ENCODE measurements around the gene GALNT4.

DNA sequence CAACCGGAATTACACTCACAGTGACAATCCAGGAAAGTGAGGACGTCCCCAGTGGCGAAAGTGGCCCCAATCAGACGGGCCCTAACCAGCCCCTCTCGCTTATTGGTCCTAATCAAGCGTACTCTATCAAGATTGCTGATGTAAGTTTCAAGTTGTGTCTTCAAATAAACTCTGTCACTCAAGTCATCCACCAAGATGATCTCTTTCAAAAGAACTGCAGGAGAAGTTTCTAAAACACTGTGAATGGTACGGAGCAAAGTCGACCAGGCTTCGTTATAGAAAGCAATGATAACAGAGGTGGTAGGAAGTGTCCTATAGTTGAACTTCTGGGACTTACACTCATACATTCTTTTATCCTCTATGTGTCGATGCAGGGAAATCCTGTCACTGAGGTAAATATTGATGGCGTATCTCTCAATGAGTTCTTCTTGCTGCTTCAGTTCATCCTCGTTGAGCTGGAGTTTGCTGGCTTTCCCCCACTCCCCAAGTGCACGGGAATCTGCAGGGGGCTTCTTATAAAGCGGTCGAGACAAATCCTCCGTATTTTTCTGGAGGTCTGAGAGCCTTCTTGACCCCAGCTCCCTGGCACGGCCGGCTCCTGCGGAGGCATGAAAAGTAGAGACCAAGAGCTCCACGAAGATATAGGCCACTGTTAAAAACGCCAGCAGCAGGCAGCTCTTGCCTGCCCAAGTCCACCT is 604 bp downstream of the GALNT4 start:
- no peak for TF ChIP-seq ZNF124 (CRISPR knock-in tag; IDR thresholded peaks at IDR 0.05)
- no peak for TF ChIP-seq MAFK (IDR thresholded peaks at IDR 0.05; ENCODE audit: low read length)
- TF ChIP-seq FOXA1 (IDR thresholded peaks at IDR 0.05; ENCODE audit: borderline replicate concordance), result no peak
- no peak for TF ChIP-seq GATA2 (CRISPR knock-in tag; IDR thresholded peaks at IDR 0.05)
- no peak for TF ChIP-seq SLC30A9 (CRISPR knock-in tag; IDR thresholded peaks at IDR 0.05)
- TF ChIP-seq YY1 (IDR thresholded peaks at IDR 0.05; ENCODE audit: borderline replicate concordance in 1 of 3, control insufficient read depth in 1 of 3, extremely low read depth in 1 of 3, insufficient read depth in 3 of 3, insufficient read length in 1 of 3, insufficient replicate concordance in 2 of 3, low read depth in 1 of 3, low read length in 2 of 3), result no peak
- TF ChIP-seq ARID1B (IDR thresholded peaks at IDR 0.05), result no peak
- TF ChIP-seq, protein P1, sequence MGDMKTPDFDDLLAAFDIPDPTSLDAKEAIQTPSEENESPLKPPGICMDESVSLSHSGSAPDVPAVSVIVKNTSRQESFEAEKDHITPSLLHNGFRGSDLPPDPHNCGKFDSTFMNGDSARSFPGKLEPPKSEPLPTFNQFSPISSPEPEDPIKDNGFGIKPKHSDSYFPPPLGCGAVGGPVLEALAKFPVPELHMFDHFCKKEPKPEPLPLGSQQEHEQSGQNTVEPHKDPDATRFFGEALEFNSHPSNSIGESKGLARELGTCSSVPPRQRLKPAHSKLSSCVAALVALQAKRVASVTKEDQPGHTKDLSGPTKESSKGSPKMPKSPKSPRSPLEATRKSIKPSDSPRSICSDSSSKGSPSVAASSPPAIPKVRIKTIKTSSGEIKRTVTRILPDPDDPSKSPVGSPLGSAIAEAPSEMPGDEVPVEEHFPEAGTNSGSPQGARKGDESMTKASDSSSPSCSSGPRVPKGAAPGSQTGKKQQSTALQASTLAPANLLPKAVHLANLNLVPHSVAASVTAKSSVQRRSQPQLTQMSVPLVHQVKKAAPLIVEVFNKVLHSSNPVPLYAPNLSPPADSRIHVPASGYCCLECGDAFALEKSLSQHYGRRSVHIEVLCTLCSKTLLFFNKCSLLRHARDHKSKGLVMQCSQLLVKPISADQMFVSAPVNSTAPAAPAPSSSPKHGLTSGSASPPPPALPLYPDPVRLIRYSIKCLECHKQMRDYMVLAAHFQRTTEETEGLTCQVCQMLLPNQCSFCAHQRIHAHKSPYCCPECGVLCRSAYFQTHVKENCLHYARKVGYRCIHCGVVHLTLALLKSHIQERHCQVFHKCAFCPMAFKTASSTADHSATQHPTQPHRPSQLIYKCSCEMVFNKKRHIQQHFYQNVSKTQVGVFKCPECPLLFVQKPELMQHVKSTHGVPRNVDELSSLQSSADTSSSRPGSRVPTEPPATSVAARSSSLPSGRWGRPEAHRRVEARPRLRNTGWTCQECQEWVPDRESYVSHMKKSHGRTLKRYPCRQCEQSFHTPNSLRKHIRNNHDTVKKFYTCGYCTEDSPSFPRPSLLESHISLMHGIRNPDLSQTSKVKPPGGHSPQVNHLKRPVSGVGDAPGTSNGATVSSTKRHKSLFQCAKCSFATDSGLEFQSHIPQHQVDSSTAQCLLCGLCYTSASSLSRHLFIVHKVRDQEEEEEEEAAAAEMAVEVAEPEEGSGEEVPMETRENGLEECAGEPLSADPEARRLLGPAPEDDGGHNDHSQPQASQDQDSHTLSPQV (IDR thresholded peaks at IDR 0.05), result no peak
- TF ChIP-seq, protein P2, sequence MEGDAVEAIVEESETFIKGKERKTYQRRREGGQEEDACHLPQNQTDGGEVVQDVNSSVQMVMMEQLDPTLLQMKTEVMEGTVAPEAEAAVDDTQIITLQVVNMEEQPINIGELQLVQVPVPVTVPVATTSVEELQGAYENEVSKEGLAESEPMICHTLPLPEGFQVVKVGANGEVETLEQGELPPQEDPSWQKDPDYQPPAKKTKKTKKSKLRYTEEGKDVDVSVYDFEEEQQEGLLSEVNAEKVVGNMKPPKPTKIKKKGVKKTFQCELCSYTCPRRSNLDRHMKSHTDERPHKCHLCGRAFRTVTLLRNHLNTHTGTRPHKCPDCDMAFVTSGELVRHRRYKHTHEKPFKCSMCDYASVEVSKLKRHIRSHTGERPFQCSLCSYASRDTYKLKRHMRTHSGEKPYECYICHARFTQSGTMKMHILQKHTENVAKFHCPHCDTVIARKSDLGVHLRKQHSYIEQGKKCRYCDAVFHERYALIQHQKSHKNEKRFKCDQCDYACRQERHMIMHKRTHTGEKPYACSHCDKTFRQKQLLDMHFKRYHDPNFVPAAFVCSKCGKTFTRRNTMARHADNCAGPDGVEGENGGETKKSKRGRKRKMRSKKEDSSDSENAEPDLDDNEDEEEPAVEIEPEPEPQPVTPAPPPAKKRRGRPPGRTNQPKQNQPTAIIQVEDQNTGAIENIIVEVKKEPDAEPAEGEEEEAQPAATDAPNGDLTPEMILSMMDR (IDR thresholded peaks at IDR 0.05 in 2 of 3, conservative IDR thresholded peaks at IDR 0.05 in 1 of 3; ENCODE audit: insufficient read depth in 2 of 3, low read depth in 1 of 3, low read length in 3 of 3), result no peak; a peak in 1 of 6 replicates
- TF ChIP-seq BRF1 (IDR thresholded peaks at IDR 0.05; ENCODE audit: borderline replicate concordance, extremely low read depth, insufficient read length), result no peak
- no peak for TF ChIP-seq JUN (IDR thresholded peaks at IDR 0.05; ENCODE audit: borderline replicate concordance, low read depth, low read length)
- no peak for TF ChIP-seq JUN (CRISPR knock-in tag; IDR thresholded peaks at IDR 0.05; ENCODE audit: borderline replicate concordance)
- TF ChIP-seq ZNF121 (CRISPR knock-in tag; conservative IDR thresholded peaks at IDR 0.05), result no peak
- TF ChIP-seq TCF7L2 (IDR thresholded peaks at IDR 0.05; ENCODE audit: low read depth, low read length), result no peak
